HepG2 (cell line): ENCODE data around the gene MON1A. TPM values are rescaled to one million over a fixed set of nuclear protein-coding genes. Genes with fewer than 3 reads are reported as not detected.
A peak's percentile ranks its signal among the peaks of the same experiment; 100 is the strongest.

Experiments used
- ATAC-seq: fragments of 200-7000 bp; cut with Tn5 transposase; 3 replicates; pipeline ENCODE4 v1.9.1; 2020; ENCODE audit warnings: mild to moderate bottlenecking, moderate library complexity
- BruUV-seq: library from RNA; stranded (reverse); fragments of 400-500 nt; replicated peaks from 2 replicates; lab custom pipeline; 2021; lab: Mats Ljungman, UMichigan
- CTCF ChIA-PET: fragments of 300-600 bp; formaldehyde crosslinking; extraction: SDS; loops from one replicate; lab custom pipeline; 2021; ENCODE audit warnings: low total read pairs, inconsistent platforms, low intra/inter-chr PET ratio; lab: Yijun Ruan, JAX
- POLR2A ChIA-PET: fragments of 350-600 bp; sonication (Branson Sonifier 250); formaldehyde crosslinking; loops from one replicate; lab custom pipeline; 2020; ENCODE audit warnings: antibody characterized with exemption, inconsistent platforms; lab: Yijun Ruan, JAX
- DNase-seq: peaks from one replicate; pipeline ENCODE4 v3.0.0-alpha.2; 2015; ENCODE audit warnings: low spot score
- FAIRE-seq: peaks from 3 replicates; lab custom pipeline; 2011; peaks lifted over from hg19 to GRCh38; lab: Jason Lieb, UNC
- H2AFZ ChIP-seq: one replicate; pipeline ENCODE4 v1.6.1; 2011; ENCODE audit warnings: low read length, inconsistent platforms
- H3K27ac ChIP-seq: fragments of 300-600 bp; 3 replicates; pipeline ENCODE4 v1.8.0; 2011; ENCODE audit warnings: mixed run types, mild to moderate bottlenecking, mixed read lengths, low read length, inconsistent platforms; ENCODE audit not compliant: insufficient read depth; ENCODE audit errors: extremely low read length
- H3K27me3 ChIP-seq, 2 experiments: fragments of 200-600 bp in 1 of 2; 2 replicates in 1 of 2; 3 replicates in 1 of 2; pipeline versions ENCODE4 v1.6.0 to v1.8.0; 2011; ENCODE audit warnings: low read length in 2 of 2, mild to moderate bottlenecking in 2 of 2, moderate library complexity in 2 of 2, inconsistent platforms in 1 of 2; ENCODE audit not compliant: insufficient read depth in 2 of 2, control insufficient read depth in 1 of 2
- H3K36me3 ChIP-seq, 2 experiments: fragments of 200-600 bp in 1 of 2; replicated peaks in 1 of 2; 2 replicates in 1 of 2; 3 replicates in 1 of 2; pipeline versions ENCODE4 v1.5.1 to v1.8.0; 2011; ENCODE audit warnings: low read length in 2 of 2, inconsistent platforms in 1 of 2; ENCODE audit not compliant: insufficient read depth in 2 of 2, control insufficient read depth in 1 of 2
- H3K4me1 ChIP-seq: 2 replicates; pipeline ENCODE4 v1.5.1; 2012; ENCODE audit warnings: low read length, inconsistent platforms; ENCODE audit not compliant: insufficient read depth
- H3K4me2 ChIP-seq: 2 replicates; pipeline ENCODE4 v1.6.0; 2011; ENCODE audit warnings: low read depth, low read length, inconsistent platforms
- H3K4me3 ChIP-seq, 3 experiments: fragments of 200-600 bp in 1 of 3; sonication (generic), shearing (Covaris generic) in 1 of 3; replicated peaks in 1 of 3; 2 replicates each; pipeline ENCODE4 v1.5.1; 2011 to 2016; ENCODE audit warnings: low read length in 3 of 3, inconsistent platforms in 2 of 3, low read depth in 2 of 3, mild to moderate bottlenecking in 2 of 3, control low read depth in 1 of 3, mixed read lengths in 1 of 3; ENCODE audit not compliant: insufficient read depth in 1 of 3
- H3K79me2 ChIP-seq: one replicate; pipeline ENCODE4 v1.6.1; 2011; ENCODE audit warnings: low read length, inconsistent platforms; ENCODE audit not compliant: insufficient read depth
- H3K9ac ChIP-seq: 2 replicates; pipeline ENCODE4 v1.6.0; 2011; ENCODE audit warnings: mild to moderate bottlenecking, low read depth, low read length, inconsistent platforms; ENCODE audit not compliant: insufficient read depth
- H3K9me3 ChIP-seq: 2 replicates; pipeline ENCODE4 v1.5.1; 2012; ENCODE audit warnings: mild to moderate bottlenecking, low read length
- H4K20me1 ChIP-seq: 2 replicates; pipeline ENCODE4 v1.6.0; 2011; ENCODE audit warnings: inconsistent platforms, mild to moderate bottlenecking, low read length, moderate library complexity; ENCODE audit not compliant: insufficient read depth
- ATF5 ChIP-seq: sonication (generic); formaldehyde crosslinking; IDR thresholded peaks from 2 replicates; pipeline ENCODE4 v1.4.0; 2020; ENCODE audit warnings: mild to moderate bottlenecking, low read depth, missing genetic modification reagents
- BRD4 ChIP-seq: sonication (generic); formaldehyde crosslinking; IDR thresholded peaks from 2 replicates; pipeline ENCODE4 v1.4.0; 2020; ENCODE audit warnings: missing genetic modification reagents
- HIC2 ChIP-seq: sonication (generic); formaldehyde crosslinking; IDR thresholded peaks from 2 replicates; pipeline ENCODE4 v1.9.0; 2022; ENCODE audit warnings: low read depth, missing genetic modification reagents
- HNF4A ChIP-seq: sonication (generic); formaldehyde crosslinking; IDR thresholded peaks from 2 replicates; pipeline ENCODE4 v1.4.0; 2020; ENCODE audit warnings: missing genetic modification reagents
- JUNB ChIP-seq: sonication (generic); formaldehyde crosslinking; IDR thresholded peaks from 2 replicates; pipeline ENCODE4 v1.8.0; 2022; ENCODE audit warnings: missing genetic modification reagents, mild to moderate bottlenecking, borderline replicate concordance
- MTA1 ChIP-seq: sonication (generic); formaldehyde crosslinking; IDR thresholded peaks from 2 replicates; pipeline ENCODE4 v1.4.0; 2020; ENCODE audit warnings: missing genetic modification reagents, mild to moderate bottlenecking, borderline replicate concordance
- NFE2L1 ChIP-seq: sonication (generic); formaldehyde crosslinking; IDR thresholded peaks from 2 replicates; pipeline ENCODE4 v1.4.0; 2020; ENCODE audit warnings: missing genetic modification reagents, mild to moderate bottlenecking, borderline replicate concordance
- RBFOX2 ChIP-seq: fragments of 200-400 bp; formaldehyde crosslinking; IDR thresholded peaks from 2 replicates; pipeline ENCODE4 v1.6.1; 2017; ENCODE audit warnings: low read depth, mild to moderate bottlenecking, low read length
- SALL1 ChIP-seq: sonication (generic); formaldehyde crosslinking; IDR thresholded peaks from 2 replicates; pipeline ENCODE4 v1.8.0; 2022; ENCODE audit warnings: mild to moderate bottlenecking, missing genetic modification reagents
- TEAD3 ChIP-seq: optimal IDR thresholded peaks from 2 replicates; pipeline ENCODE3; 2016; ENCODE audit warnings: borderline replicate concordance
- TERF1 ChIP-seq: sonication (generic); formaldehyde crosslinking; IDR thresholded peaks from 2 replicates; pipeline ENCODE4 v1.8.0; 2022; ENCODE audit warnings: mild to moderate bottlenecking, missing genetic modification reagents, moderate library complexity
- ZFY ChIP-seq: sonication (generic); formaldehyde crosslinking; IDR thresholded peaks from 2 replicates; pipeline ENCODE4 v1.4.0; 2020; ENCODE audit warnings: missing genetic modification reagents
- ZMYM3 ChIP-seq: sonication (generic); formaldehyde crosslinking; IDR thresholded peaks from 2 replicates; pipeline ENCODE4 v1.5.1; 2020; ENCODE audit warnings: mild to moderate bottlenecking, missing genetic modification reagents
- ZNF343 ChIP-seq: sonication (generic); formaldehyde crosslinking; IDR thresholded peaks from 2 replicates; pipeline ENCODE4 v1.4.0; 2020; ENCODE audit warnings: mild to moderate bottlenecking, missing genetic modification reagents
- ZNF547 ChIP-seq: sonication (generic); formaldehyde crosslinking; IDR thresholded peaks from 2 replicates; pipeline ENCODE4 v1.5.1; 2020; ENCODE audit warnings: mild to moderate bottlenecking, missing genetic modification reagents
- WGBS: methylation state at CpG from one replicate; pipeline ENCODE4 v1.1.6; 2017; ENCODE audit warnings: low lambda C conversion rate; 5-methylcytosine and 5-hydroxymethylcytosine counted together
- in situ Hi-C: cut with HindIII; loops from 2 replicates; pipeline ENCODE4 v1.10.0; 2017; ENCODE audit warnings: low pct_unique_long_range_greater_than_20kb; ENCODE audit not compliant: extremely low pct_ligation_motif_present
- intact Hi-C: fragments of 100-400 bp; cut with micrococcal nuclease; formaldehyde crosslinking; loops from one replicate; pipeline ENCODE4 v1.10.0; 2022; ENCODE audit not compliant: unreplicated experiment
- polyA plus RNA-seq, 8 experiments: library from polyadenylated mRNA; depleted of rRNA in 3 of 8; stranded (reverse) in 7 of 8; unstranded in 1 of 8; fragments of >200 nt; fragmentation: Illumina TruSeq in 4 of 8; extraction: Trizol in 4 of 8; gene quantifications; 2 replicates each; pipeline versions ENCODE4 v1.2.1 to v1.2.3, GENCODE V29; 2011 to 2016; ENCODE audit warnings: low read depth in 4 of 8, missing spikeins in 1 of 8, mixed read lengths in 1 of 8; ENCODE audit not compliant: insufficient read depth in 1 of 8
- total RNA-seq, 5 experiments: library from RNA; depleted of rRNA; stranded (reverse); fragments of >200 nt; fragmentation: Illumina TruSeq; extraction: Trizol; gene quantifications; 2 replicates each; pipeline ENCODE4 v1.2.3, GENCODE V29; 2016; ENCODE audit warnings: low read depth in 1 of 5
- TF ChIP-seq, protein P1 (sequence below): sonication (generic); formaldehyde crosslinking; IDR thresholded peaks from 2 replicates; pipeline ENCODE4 v1.8.1; 2023; ENCODE audit warnings: mild to moderate bottlenecking, missing genetic modification reagents

The MON1A gene
- total and polyA plus RNA-seq, 2 of the 13 experiments (the other 11 are each of a cell fraction or from before 2014, with no cell fraction given) = 4.6 to 9.0 TPM

GRCh38 chr3:49928481-49929017 is 1.1 kb downstream of the MON1A start:
- H3K9ac ChIP-seq = peak overlapping the region; percentile 66
- 0 out of 2 replicates have a peak, but pooled peaks have one; percentile 7 for TF ChIP-seq SALL1 (CRISPR knock-in tag)
- 0 out of 2 replicates have a peak, but pooled peaks have one; percentile 32 for TF ChIP-seq ZNF343 (CRISPR knock-in tag)
- TF ChIP-seq MTA1 (CRISPR knock-in tag) = 0 out of 2 replicates have a peak, but pooled peaks have one; percentile 32
- no peak for TF ChIP-seq RBFOX2
- peak; percentile 55; the same call in 1 of the 2 replicates for TF ChIP-seq HNF4A (CRISPR knock-in tag)
- peak; percentile 33; the same call in 1 of the 2 replicates for TF ChIP-seq ZFY (CRISPR knock-in tag)
- no peak for TF ChIP-seq ATF5
- TF ChIP-seq JUNB (CRISPR knock-in tag) = no peak
- TF ChIP-seq, protein P1, sequence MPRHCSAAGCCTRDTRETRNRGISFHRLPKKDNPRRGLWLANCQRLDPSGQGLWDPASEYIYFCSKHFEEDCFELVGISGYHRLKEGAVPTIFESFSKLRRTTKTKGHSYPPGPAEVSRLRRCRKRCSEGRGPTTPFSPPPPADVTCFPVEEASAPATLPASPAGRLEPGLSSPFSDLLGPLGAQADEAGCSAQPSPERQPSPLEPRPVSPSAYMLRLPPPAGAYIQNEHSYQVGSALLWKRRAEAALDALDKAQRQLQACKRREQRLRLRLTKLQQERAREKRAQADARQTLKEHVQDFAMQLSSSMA (CRISPR knock-in tag) = peak; percentile 93
- no peak for TF ChIP-seq TEAD3 (CRISPR knock-in tag)
- 0 out of 2 replicates have a peak, but pooled peaks have one; percentile 64 for TF ChIP-seq TERF1 (CRISPR knock-in tag)
- TF ChIP-seq HIC2 (CRISPR knock-in tag) = 0 out of 2 replicates have a peak, but pooled peaks have one; percentile 48
- TF ChIP-seq BRD4 (CRISPR knock-in tag) = 0 out of 2 replicates have a peak, but pooled peaks have one; percentile 38
- TF ChIP-seq NFE2L1 (CRISPR knock-in tag) = no peak
- 0 out of 2 replicates have a peak, but pooled peaks have one; percentile 48 for TF ChIP-seq ZMYM3 (CRISPR knock-in tag)
- TF ChIP-seq ZNF547 = no peak
- no peak for DNase-seq
- no peaks in the 10 kb centered on the region for H3K27me3 ChIP-seq
- POLR2A ChIA-PET = interaction anchor here (0.7 to 3.0 kb wide), 6 partner anchors 11 to 133 kb away, joined by 3 to 93 read pairs (median 5); partner anchors contain the start of genes INKA1, RBM6 and UBA7
- intact Hi-C loops = no loop called here
- H3K4me1 ChIP-seq = peaks cover 59% of the 10 kb centered on the region
- peak overlapping the region; percentile 85 for H3K4me2 ChIP-seq
- in situ Hi-C loops = no loop called here
- peak overlapping the region; percentile 30 for H3K27ac ChIP-seq
- H2AFZ ChIP-seq = no peak overlapping the region
- no peaks in the 10 kb centered on the region for H3K9me3 ChIP-seq
- CTCF ChIA-PET = no interaction called here
- H4K20me1 ChIP-seq = no peaks in the 10 kb centered on the region
- no TSS peak for BruUV-seq
- WGBS = 28% methylated on average over 5 of the region's 5 CpGs
- peak overlapping the region; percentile 68 to 83 (median 70); a peak in 5 of 6 replicates for H3K4me3 ChIP-seq
- H3K36me3 ChIP-seq = no peaks in the 10 kb centered on the region
- ATAC-seq = no peak
- FAIRE-seq = no peak
- H3K79me2 ChIP-seq = no peaks in the 10 kb centered on the region
